ENCODE data around the gene WDR64. TPM values are rescaled to one million over a fixed set of nuclear protein-coding genes. Genes with fewer than 3 reads are reported as not detected.
A peak's percentile ranks its signal among the peaks of the same experiment; 100 is the strongest.
"Not testable (repeated sequence)": the region's sequence is repeated elsewhere in the genome, so short reads cannot be mapped to it uniquely, and the experiment has no call there.

Gene WDR64
- polyA plus RNA-seq, 2 of the 4 experiments (the other 2 are of a cell fraction) = not detected

GRCh38 chr1:241825581-241825980 is 173.5 kb downstream of the WDR64 start:
- ATAC-seq = no peak
- CTCF ChIA-PET = interaction anchor here (0.6 to 1.8 kb wide), 2 partner anchors 9 to 188 kb away, joined by 3 to 10 read pairs; no protein-coding TSS in a partner anchor
- H3K4me2 ChIP-seq = no peak overlapping the region

GRCh38 chr1:241826613-241827012 is 174.5 kb downstream of the WDR64 start:
- H3K4me2 ChIP-seq; H3K27ac ChIP-seq; POLR2A ChIA-PET; ATAC-seq; DNase-seq (ENCODE audit: low read depth in 1 of 2, low spot score in 1 of 2); FAIRE-seq; CTCF ChIA-PET; H3K9me3 ChIP-seq; H3K4me3 ChIP-seq: not testable (repeated sequence)
- peaks cover 18% of the 10 kb centered on the region for H3K4me1 ChIP-seq
- 93% methylated on average over 9 of the region's 9 CpGs for WGBS (ENCODE audit: missing lambda C conversion rate)

More at GRCh38 chr1:241825581-241825980, 173.5 kb downstream of the WDR64 start:
- no peaks in the 10 kb centered on the region for H3K9me3 ChIP-seq
- FAIRE-seq = no peak
- H3K27ac ChIP-seq = no peak overlapping the region
- DNase-seq (ENCODE audit: low read depth in 1 of 2, low spot score in 1 of 2) = no peak
- no peak overlapping the region for H3K4me3 ChIP-seq
- TF ChIP-seq POLR2A (IDR thresholded peaks at IDR 0.05; ENCODE audit: low read length) (no peak), PHF8 (IDR thresholded peaks at IDR 0.05; ENCODE audit: borderline replicate concordance, low read depth) (no peak)
- H3K4me1 ChIP-seq = peaks cover 25% of the 10 kb centered on the region
- POLR2A ChIA-PET = no interaction called here

GRCh38 chr1:241827264-241827663 is 175.2 kb downstream of the WDR64 start:
- TF ChIP-seq POLR2A (IDR thresholded peaks at IDR 0.05; ENCODE audit: low read length) = no peak
- TF ChIP-seq SMC3 (IDR thresholded peaks at IDR 0.05) = no peak
- no peak for TF ChIP-seq NFE2L2 (conservative IDR thresholded peaks at IDR 0.05; ENCODE audit: low read length)
- no peak for TF ChIP-seq HES2 (IDR thresholded peaks at IDR 0.05)
- TF ChIP-seq SREBF2 (IDR thresholded peaks at IDR 0.05) = no peak
- no peak for TF ChIP-seq RCOR1 (IDR thresholded peaks at IDR 0.05; ENCODE audit: low read depth, low read length)
- no peak for TF ChIP-seq RAD21 (conservative IDR thresholded peaks at IDR 0.05 in 1 of 2, IDR thresholded peaks at IDR 0.05 in 1 of 2)
- no peak for TF ChIP-seq ZNF302 (CRISPR knock-in tag; IDR thresholded peaks at IDR 0.05)
- TF ChIP-seq EHMT2 (IDR thresholded peaks at IDR 0.05; ENCODE audit: low read depth) = no peak
- no peak for TF ChIP-seq FOXS1 (CRISPR knock-in tag; IDR thresholded peaks at IDR 0.05)
- TF ChIP-seq HEYL (CRISPR knock-in tag; IDR thresholded peaks at IDR 0.05) = no peak
- TF ChIP-seq MAX (IDR thresholded peaks at IDR 0.05) = no peak
- TF ChIP-seq CHD4 (IDR thresholded peaks at IDR 0.05; ENCODE audit: borderline replicate concordance) = no peak
- WGBS (ENCODE audit: missing lambda C conversion rate) = 91% methylated on average over 2 of the region's 2 CpGs
- ChIA-PET CTCF (interaction anchor here (1.5 kb wide), 1 partner anchor 14 kb away, joined by 3 read pairs; no protein-coding TSS in a partner anchor), POLR2A (no interaction called here)
- H3K9me3 ChIP-seq = no peaks in the 10 kb centered on the region
- peaks cover 17% of the 10 kb centered on the region for H3K4me1 ChIP-seq
- ATAC-seq (no peak), DNase-seq (ENCODE audit: low read depth in 1 of 2, low spot score in 1 of 2) (no peak), FAIRE-seq (no peak)
- no peak overlapping the region for H3K4me2 ChIP-seq
- H3K4me3 ChIP-seq = no peak overlapping the region
- no peak overlapping the region for H3K27ac ChIP-seq

- Histone ChIP-seq H3K27ac (peak overlapping the region in 1 of 2 experiments; percentile 11; a peak in 1 of 6 replicates), H3K4me2 (peak overlapping the region; percentile 20; the same call in 2 of the 3 replicates), H3K4me3 (no peak overlapping the region), H3K4me1 (peaks cover 17% of the 10 kb centered on the region), H3K9me3 (no peaks in the 10 kb centered on the region)
- ChIA-PET CTCF (interaction anchor here (0.7 to 1.5 kb wide), 2 partner anchors 13 to 209 kb away, joined by 3 read pairs; no protein-coding TSS in a partner anchor), POLR2A (no interaction called here)
- 50% methylated on average over 3 of the region's 3 CpGs for WGBS (ENCODE audit: missing lambda C conversion rate)
- peak in 1 of 2 experiments; percentile 65; a peak in 4 of 6 replicates for ATAC-seq
- FAIRE-seq = no peak
- TF ChIP-seq CHD2 (IDR thresholded peaks at IDR 0.05; ENCODE audit: low read length, partially characterized antibody) (no peak), ZFP36 (IDR thresholded peaks at IDR 0.05; ENCODE audit: borderline replicate concordance, partially characterized antibody) (no peak), NFE2L2 (conservative IDR thresholded peaks at IDR 0.05; ENCODE audit: low read length) (no peak), RAD21 (conservative IDR thresholded peaks at IDR 0.05 in 1 of 2, IDR thresholded peaks at IDR 0.05 in 1 of 2) (no peak), POLR2AphosphoS2 (conservative IDR thresholded peaks at IDR 0.05; ENCODE audit: low read length) (no peak), MAFK (IDR thresholded peaks at IDR 0.05; ENCODE audit: partially characterized antibody) (no peak), ELK1 (IDR thresholded peaks at IDR 0.05; ENCODE audit: low read depth, low read length) (no peak), BHLHE40 (IDR thresholded peaks at IDR 0.05; ENCODE audit: low read depth, low read length) (no peak), MAX (IDR thresholded peaks at IDR 0.05) (no peak), KDM1A (IDR thresholded peaks at IDR 0.05; ENCODE audit: low read depth) (no peak), PHF8 (IDR thresholded peaks at IDR 0.05; ENCODE audit: borderline replicate concordance, low read depth) (no peak), JUNB (IDR thresholded peaks at IDR 0.05) (no peak), NPAS2 (CRISPR knock-in tag; IDR thresholded peaks at IDR 0.05; ENCODE audit: borderline replicate concordance) (no peak)
- no peak for DNase-seq (ENCODE audit: low read depth in 1 of 2, low spot score in 1 of 2)
Observed at GRCh38 chr1:241828463-241829021, 176.5 kb downstream of the WDR64 start.

Data from A549 (cell line).